Stimulated activated CD4-positive, alpha-beta T cell treated with anti-CD3 and anti-CD28 coated beads, TNF-alpha, amount 100 ng/mL, for 4 hours (primary cell): Measurements from ENCODE around the gene SLC27A2.
"Not testable (repeated sequence)": the region's sequence is repeated elsewhere in the genome, so short reads cannot be mapped to it uniquely, and the experiment has no call there.

Experiments used
- DNase-seq, 3 experiments: peaks; one replicate each; pipeline ENCODE4 v3.0.0-alpha.2; 2020; ENCODE audit warnings: low read depth in 3 of 3

Gene SLC27A2

DNA sequence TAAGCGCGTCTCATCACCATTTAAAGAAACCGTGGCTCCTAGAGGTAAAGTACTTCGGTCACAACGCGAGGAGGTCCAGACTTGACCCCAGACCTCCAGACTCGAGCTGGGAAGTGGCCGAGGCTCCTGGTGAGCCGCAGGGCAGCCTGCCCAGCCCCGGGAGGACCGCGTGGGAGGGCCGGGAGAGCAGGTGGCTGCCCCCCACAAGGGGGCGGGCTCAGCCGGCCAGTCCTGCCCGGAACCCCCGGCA is at the start of gene SLC27A2:
Gene SLC27A2, plus strand, starts transcription at position 228 of the 250 bp plus-strand sequence. CDS start 232 bp downstream, outside the sequence.
- DNase-seq: peak in 1 of 3 experiments; percentile 16

DNA sequence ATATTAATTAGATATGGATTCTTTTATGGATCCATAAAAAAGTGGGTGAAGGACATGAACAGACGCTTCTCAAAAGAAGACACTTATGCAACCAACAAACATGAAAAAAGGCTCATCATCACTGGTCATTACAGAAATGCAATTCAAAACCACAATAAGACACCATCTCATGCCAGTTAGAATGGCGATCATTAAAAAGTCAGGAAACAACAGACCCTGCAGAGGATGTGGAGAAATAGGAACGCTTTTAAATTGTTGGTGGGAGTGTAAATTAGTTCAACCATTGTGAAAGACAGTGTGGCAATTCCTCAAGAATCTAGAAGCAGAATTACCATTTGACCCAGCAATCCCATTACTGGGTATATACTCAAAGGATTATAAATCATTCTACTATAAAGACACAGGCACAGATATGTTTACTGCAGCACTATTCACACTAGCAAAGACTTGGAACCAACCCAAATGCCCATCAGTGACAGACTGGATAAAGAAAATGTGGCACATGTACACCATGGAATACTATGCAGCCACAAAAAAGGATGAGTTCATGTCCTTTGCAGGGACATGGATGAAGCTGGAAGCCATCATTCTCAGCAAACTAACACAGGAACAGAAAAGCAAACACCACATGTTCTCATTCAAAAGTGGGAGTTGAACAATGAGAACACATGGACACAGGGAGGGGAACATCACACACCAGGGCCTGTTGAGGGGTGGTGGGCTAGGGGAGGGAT is 49.6 kb upstream of the SLC27A2 start:
- DNase-seq: not testable (repeated sequence)

DNA sequence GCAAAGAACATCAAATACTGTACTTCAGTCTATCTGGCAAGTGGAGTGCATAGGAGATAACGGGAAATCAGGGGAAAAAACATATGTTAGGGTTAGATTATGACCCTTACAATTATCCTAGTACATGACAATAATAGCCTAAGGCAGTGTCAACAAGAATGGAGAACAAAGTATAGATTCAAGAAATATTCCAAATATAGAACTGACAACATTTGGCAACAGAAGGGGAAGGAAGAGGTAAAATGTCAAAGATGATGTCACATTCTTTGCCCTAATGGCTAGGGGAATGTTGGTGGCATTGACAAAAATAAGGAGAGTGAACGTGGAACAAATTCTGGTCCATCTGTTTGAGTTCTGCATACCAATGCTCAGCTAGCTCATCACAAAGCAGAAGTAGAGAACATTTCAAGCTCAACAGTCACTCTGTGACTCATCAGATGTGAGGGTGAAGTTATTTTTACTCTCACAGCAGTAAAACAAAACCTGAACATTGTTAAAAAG is 47.4 kb upstream of the SLC27A2 start:
- DNase-seq: no peak

DNA sequence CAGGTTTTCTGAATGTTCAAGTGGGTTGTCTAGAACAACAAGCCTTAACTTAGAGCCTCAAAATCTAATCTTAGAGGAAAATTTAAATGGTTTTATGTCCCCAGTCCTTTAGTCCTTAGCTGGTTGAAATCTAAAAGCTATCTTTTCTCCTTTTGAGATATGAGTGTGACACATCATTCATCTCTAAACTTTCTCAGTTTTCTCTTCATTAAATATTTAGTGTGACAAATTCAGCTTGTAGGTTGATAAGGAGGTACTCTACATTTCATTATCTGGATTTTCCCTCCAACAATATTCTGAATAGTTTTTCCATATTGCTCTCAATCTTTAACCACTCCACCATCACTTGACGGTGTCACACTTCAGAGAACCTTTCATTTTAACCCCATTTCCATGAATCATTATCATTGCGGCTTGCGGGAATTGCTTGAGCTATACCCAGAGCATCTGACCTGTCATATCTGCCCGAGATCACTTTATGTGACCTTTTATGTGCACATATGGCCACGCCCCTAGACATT is 46.9 kb upstream of the SLC27A2 start:
- no peak for DNase-seq

DNA sequence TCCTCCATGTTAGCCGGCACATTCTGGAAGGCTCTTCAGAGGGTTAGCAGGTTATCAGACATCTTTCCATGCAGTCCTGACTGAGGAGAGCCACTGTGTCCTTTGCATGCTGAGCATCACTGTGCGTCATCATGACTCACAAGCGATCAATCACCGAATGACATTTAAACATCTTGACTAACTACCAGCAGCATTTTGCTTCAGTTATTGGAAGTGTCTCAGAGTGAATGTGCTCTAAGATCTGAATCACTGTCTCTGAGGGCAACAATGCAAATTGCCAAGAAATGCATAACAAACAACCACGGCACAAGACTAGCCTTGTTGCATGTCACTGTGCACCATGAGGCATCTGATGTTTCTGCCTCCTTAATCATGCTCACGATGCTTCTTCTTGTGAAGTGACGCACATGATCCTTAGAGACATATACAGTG is 44.6 kb upstream of the SLC27A2 start:
- DNase-seq: no peak

DNA sequence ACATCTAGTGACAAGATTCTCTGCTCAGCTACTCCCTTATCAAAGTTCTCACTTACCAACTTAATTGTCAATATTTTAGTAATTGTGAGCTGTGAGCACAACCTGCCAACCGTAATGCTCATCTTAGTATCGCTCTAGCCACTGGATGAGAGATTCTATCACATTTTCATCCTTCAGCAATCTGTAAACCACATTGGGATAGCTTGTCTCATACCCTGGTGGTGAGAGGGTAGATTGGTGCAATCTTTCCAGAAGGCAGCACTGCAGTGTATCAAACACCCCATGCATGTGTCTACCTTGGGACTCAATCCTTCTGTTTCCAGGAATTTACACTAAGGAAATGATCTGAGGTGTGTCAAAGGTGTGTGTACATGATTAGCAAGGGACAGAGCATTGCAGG is 44.1 kb upstream of the SLC27A2 start:
- no peak for DNase-seq

DNA sequence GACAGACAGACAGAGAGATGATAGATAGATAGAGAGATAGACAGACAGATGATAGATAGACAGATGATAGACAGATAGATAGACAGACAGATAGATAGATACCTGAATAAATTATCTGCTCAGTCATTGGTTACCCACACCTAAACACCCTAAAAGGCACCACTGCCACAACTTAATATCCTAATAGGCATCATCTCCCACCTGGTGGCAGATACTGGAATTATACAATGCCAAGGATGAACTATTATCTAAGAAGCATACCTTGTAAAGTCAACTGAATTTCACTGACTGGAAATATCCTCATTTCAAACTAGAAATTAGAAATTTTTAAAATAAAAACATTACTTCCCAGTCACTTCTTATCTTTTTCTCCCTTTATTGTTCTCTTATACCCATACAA is 43.6 kb upstream of the SLC27A2 start:
- no peak for DNase-seq

DNA sequence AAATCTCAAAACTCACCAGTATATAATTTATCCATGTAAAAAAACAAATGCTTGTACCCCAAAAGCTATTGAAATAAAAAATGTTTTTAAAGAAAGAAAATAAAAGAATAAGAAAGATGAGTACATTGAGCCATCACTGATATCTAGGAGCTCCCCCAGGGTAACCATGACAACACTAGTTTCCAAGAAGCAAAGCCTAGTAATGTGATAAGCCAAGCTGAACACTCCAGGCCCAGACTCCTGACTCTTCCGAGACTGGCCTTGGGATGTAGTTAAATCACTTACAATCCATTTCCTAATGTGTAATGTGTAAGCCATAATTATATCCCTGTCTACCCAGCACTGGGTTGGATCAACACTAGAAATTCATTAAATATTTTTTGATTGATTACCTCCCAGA is 41.9 kb upstream of the SLC27A2 start:
- no peak for DNase-seq

DNA sequence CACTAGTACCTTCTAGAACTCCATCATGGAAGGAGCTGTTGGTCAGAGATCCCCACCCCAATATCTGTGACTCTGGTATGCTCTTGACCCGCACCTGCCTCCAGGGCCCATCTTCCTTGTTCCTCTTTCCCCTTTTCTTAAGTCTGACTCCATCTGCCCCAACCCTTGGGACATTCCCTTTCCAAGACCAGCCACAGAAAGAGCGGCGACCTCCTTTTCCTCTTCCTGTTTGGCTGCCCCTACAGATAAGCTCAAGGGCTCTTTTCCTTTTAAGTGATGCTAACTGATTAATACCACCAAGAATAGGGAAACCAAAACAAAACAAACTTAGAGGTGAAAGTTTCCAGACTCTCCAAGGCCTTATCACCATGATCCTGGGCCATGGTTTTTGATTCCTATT is 41.0 kb upstream of the SLC27A2 start:
- DNase-seq: no peak

DNA sequence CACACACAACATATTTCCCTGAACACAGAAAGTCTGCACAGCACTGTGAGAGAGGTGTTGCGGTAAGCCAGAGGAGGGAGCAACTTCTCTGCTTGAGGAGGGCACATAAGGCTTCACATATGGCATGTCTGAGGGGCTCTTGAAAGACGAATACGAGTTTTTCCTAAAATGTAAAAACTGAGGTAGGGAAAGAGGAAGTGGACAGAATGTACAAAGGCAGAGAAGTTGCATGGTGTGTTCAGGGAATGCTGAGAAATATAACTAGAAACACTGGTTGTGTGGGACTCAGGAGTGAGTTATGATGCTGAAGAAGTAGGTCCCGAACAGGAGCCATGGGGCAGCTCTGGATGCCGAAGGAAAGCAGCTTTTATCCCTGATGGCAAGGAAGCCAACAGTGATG is 40.1 kb upstream of the SLC27A2 start:
- no peak for DNase-seq

DNA sequence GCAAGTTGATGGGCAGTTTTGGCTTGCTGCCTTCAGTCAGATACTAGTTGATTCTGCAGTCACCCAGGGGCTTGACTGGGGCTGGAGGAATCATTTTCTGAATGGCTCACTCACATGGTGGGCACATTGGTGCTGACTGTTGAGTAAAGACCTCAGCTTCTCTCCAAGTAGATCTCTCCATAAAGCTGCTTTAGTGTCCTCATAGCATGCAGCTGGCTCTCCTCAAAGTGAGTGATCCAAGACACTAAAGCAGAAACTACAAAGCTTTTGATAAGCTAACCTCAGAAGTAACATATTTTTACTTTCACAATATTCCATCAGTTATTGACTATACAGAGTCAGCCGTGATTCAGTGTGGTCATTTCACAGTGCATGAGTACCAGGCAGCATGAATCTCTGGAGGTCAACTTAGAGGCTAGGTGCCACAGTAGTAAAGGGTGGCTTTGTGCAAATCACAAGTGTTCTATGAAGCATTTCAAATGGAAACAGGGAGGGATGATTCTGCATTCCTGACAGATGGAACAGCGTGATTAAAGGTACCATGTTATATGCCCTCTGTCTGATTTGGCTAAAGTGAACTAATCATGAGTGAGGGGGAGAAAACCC is 38.6 kb upstream of the SLC27A2 start:
- no peak for DNase-seq

GRCh38 chr15:50144341-50145120 is 37.5 kb upstream of the SLC27A2 start:
- no peak for DNase-seq

DNA sequence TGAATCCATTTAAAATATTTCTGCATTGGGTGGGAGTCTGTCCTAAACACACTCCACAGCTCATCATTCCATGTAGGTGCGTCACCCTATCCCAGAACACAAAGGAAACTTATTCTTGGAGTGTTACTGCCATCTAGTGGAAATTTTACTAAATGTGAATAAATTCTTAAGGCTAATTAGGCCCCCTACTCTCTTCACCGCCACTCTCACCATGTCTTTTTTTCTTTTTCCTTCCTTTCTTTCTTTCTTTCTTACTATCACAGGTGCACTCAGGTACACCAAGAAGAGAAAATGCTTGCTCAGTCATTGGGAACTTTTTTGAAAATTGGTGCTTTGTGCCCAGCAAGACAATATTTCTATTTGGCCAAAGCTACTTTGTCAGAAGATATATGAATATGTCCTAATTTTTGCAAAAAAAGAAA is 36.5 kb upstream of the SLC27A2 start:
- no peak for DNase-seq

- no peak for DNase-seq
Observed at GRCh38 chr15:50146632-50147031, 35.4 kb upstream of the SLC27A2 start.

- DNase-seq: no peak
Observed at GRCh38 chr15:50148362-50148963, 33.5 kb upstream of the SLC27A2 start.

DNA sequence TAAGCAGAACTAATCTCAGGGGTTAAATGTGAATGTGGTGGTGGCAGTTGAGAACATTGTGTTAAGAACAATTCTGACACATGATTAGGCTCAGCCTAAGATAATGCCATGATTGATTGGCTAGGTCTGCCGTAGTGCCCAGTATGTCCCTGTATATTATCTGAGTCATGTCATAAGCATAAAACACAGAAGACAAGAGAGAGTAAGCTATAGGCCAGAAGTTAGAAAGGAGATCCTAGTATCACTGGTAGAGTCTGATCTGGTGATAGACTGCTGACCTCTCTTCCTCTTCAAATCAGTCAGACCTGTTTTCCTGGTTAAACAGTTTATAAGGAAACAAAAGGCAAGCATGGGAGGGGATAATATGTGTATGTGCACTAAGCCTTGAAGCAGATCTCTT is 32.9 kb upstream of the SLC27A2 start:
- DNase-seq: no peak

DNA sequence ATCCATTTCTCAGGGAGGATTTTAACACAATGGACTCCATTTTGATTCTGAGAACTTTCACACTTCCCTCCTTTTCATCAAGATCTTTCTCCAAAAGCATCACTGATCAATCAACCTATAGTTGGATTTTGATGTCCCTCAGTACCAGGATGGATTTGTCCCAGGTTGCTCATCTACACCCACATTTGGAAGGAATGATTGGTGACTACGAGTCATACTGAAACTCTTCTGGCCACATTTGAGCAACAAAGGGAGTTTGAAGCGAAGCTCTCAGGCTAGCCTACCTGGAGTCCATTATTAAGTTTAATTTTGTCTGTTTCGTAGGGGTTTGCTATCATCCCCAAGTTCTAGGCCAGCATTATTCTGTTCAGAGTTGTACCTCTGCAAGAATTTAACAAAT is 31.6 kb upstream of the SLC27A2 start:
- no peak for DNase-seq

GRCh38 chr15:50150851-50151250 is 31.1 kb upstream of the SLC27A2 start:
- DNase-seq: no peak

DNA sequence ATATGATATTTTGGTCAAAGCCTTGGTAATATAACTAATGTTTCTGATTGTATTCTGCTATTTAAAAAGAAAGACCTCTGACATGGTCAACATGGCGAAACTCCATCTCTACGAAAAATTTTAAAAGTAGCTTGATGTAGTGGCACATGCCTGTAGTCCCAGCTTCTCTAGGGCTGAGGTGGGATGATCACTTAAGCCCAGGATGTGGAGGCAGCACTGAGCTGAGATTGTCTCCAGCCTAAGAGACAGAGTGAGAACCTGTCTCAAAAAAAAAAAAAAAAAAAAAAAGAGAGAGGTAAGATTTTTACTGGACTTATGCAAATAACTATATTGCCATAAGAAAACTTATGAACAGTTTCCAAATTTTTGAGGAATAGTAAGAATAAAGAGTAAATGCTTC is 30.5 kb upstream of the SLC27A2 start:
- no peak for DNase-seq

GRCh38 chr15:50158236-50158635 is 23.8 kb upstream of the SLC27A2 start:
- not testable (repeated sequence) for DNase-seq

DNA sequence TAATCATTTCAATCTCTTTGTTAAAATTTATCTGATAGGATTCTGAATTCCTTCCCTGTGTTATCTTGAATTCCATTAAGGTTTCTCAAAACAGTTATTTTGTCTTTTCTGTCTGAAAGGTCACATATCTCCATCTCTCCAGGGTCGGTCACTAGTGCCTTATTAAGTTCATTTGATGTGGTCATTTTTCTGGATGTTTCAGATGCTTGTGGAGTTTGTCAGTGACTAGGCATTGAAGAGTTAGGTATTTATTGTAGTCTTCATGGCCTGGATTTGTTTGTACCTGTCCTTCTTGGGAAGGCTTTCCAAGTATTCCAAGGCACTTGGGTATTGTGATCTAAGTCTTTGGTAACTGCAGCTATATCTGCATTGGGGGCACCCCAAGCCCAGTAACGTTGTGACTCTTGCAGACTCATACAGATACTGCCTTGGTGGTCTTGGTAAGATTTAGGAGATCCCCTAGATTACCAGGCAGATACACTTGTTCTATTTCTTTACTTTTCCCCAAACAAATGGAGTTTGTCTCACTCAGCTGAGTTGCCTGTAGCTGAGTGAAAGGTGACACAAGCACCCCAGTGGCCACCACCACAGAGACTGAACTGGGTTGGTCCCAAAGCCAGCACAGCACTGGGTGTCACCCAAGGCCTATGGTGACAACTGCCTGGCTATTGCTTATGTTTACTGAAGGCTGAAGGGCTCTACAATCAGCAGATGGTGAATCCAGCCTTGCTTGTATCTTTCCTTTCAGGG is 18.9 kb upstream of the SLC27A2 start:
- DNase-seq: no peak
